Endothelial cell of umbilical vein (primary cell): ENCODE measurements around the gene PCMT1.

ENCODE experiments used
- CTCF ChIP-seq, 2 donors: IDR thresholded peaks; 1 replicate in 1 of 2; 2 replicates in 1 of 2; pipeline ENCODE4 v1.5.1; 2011; ENCODE audit warnings: low read length in 2 of 2, mild to moderate bottlenecking in 2 of 2, moderate library complexity in 2 of 2, control low read depth in 1 of 2, inconsistent platforms in 1 of 2, low read depth in 1 of 2; ENCODE audit not compliant: insufficient read depth in 1 of 2; ENCODE audit errors: extremely low read depth in 1 of 2
- MAX ChIP-seq: IDR thresholded peaks from 2 replicates; pipeline ENCODE4 v1.6.1; 2011; ENCODE audit not compliant: insufficient read depth, insufficient read length
- POLR2A ChIP-seq: IDR thresholded peaks from 2 replicates; pipeline ENCODE4 v1.6.1; 2012; ENCODE audit warnings: low read depth, mild to moderate bottlenecking, control low read depth, low read length
- POLR2AphosphoS5 ChIP-seq: IDR thresholded peaks from 2 replicates; pipeline ENCODE4 v1.6.1; 2012; ENCODE audit warnings: low read depth, mild to moderate bottlenecking, control low read depth, low read length, moderate library complexity; ENCODE audit not compliant: insufficient read depth

DNA sequence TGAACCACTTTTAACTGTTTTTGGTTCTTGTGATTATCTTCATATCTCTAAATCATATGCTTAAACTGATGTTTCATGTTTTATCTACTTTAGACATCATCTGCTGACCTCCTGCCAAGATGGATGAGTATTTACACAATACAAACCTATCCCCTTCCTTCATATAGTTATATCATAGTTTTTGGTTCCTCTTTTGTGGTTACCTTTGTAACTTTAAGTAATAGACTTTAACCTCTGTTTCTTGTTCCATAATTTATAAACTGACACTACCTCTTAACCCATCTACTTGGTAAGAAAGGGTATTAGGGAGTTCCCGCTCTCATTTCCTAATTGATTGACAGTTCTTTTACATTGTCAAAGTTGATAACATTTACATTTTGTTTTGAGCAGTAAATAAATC is 11.9 kb downstream of the PCMT1 start:
- no peak for TF ChIP-seq CTCF (IDR thresholded peaks at IDR 0.05; ENCODE audit: extremely low read depth in 1 of 2, insufficient read depth in 1 of 2, low read depth in 1 of 2, low read length in 2 of 2)
- TF ChIP-seq MAX, result no peak
- no peak for TF ChIP-seq POLR2A
- TF ChIP-seq POLR2AphosphoS5, result no peak
